ENCODE results near the gene SLC25A28. TPM values are rescaled to one million over a fixed set of nuclear protein-coding genes. Genes with fewer than 3 reads are reported as not detected.
A peak's percentile ranks its signal among the peaks of the same experiment; 100 is the strongest.

Gene SLC25A28
- total RNA-seq: 10 to 100 TPM; 37.0 to 69.4 (median 42.2) TPM

GRCh38 chr10:99619851-99620710 is at the start of gene SLC25A28:
Gene SLC25A28, minus strand, starts transcription at chr10:99620439. Its CDS starts 104 bp downstream, at chr10:99620335.
- 0% methylated on average over 12 of the region's 75 CpGs for WGBS
- Histone ChIP-seq H3K27me3 (no peaks in the 10 kb centered on the region), H3K4me3 (peak within 1 kb of the TSS; percentile 94), H3K36me3 (peaks cover 2% of the 10 kb centered on the region), H3K27ac (peak within 1 kb of the TSS; percentile 98), H3K4me1 (peaks cover 47% of the 10 kb centered on the region), H3K9me3 (no peaks in the 10 kb centered on the region)
- peak; percentile 96 to 97 for DNase-seq (ENCODE audit: low spot score in 2 of 2)
- TF ChIP-seq POLR2A (IDR thresholded peaks at IDR 0.05) (no peak), EP300 (IDR thresholded peaks at IDR 0.05) (no peak), CTCF (IDR thresholded peaks at IDR 0.05) (no peak), POLR2AphosphoS5 (IDR thresholded peaks at IDR 0.05) (peak in 2 of 3 donors; percentile 31 to 35)

GRCh38 chr10:99667108-99667751 is 47.0 kb upstream of the SLC25A28 start:
- no peaks in the 10 kb centered on the region for H3K27me3 ChIP-seq
- no peak for DNase-seq (ENCODE audit: low spot score in 2 of 2)
- WGBS: 93% methylated on average over 4 of the region's 4 CpGs
- H3K4me1 ChIP-seq: peaks cover 1% of the 10 kb centered on the region
- no peak overlapping the region for H3K4me3 ChIP-seq
- peaks cover 29% of the 10 kb centered on the region for H3K36me3 ChIP-seq
- no peak for TF ChIP-seq POLR2AphosphoS5 (IDR thresholded peaks at IDR 0.05)
- no peak for TF ChIP-seq POLR2A (IDR thresholded peaks at IDR 0.05)
- TF ChIP-seq EP300 (IDR thresholded peaks at IDR 0.05): no peak
- no peak for TF ChIP-seq CTCF (IDR thresholded peaks at IDR 0.05)
- H3K27ac ChIP-seq: no peak overlapping the region
- H3K9me3 ChIP-seq: no peaks in the 10 kb centered on the region

GRCh38 chr10:99665304-99665703 is 45.1 kb upstream of the SLC25A28 start:
- TF ChIP-seq POLR2AphosphoS5 (IDR thresholded peaks at IDR 0.05): no peak
- TF ChIP-seq CTCF (IDR thresholded peaks at IDR 0.05): no peak
- no peak for TF ChIP-seq EP300 (IDR thresholded peaks at IDR 0.05)
- TF ChIP-seq POLR2A (IDR thresholded peaks at IDR 0.05): no peak
- Histone ChIP-seq H3K27me3 (no peaks in the 10 kb centered on the region), H3K36me3 (peaks cover 19% of the 10 kb centered on the region), H3K27ac (no peak overlapping the region), H3K4me1 (peaks cover 20% of the 10 kb centered on the region), H3K9me3 (no peaks in the 10 kb centered on the region), H3K4me3 (no peak overlapping the region)
- DNase-seq (ENCODE audit: low spot score in 2 of 2): no peak
- 89% methylated on average over 2 of the region's 2 CpGs for WGBS

- peak overlapping the region; percentile 9 for H3K27ac ChIP-seq
- no peaks in the 10 kb centered on the region for H3K27me3 ChIP-seq
- H3K9me3 ChIP-seq: no peaks in the 10 kb centered on the region
- TF ChIP-seq EP300 (IDR thresholded peaks at IDR 0.05) (no peak), CTCF (IDR thresholded peaks at IDR 0.05) (no peak), POLR2A (IDR thresholded peaks at IDR 0.05) (no peak), POLR2AphosphoS5 (IDR thresholded peaks at IDR 0.05) (no peak)
- peaks cover 44% of the 10 kb centered on the region for H3K4me1 ChIP-seq
- DNase-seq (ENCODE audit: low spot score in 2 of 2): no peak
- 61% methylated on average over 6 of the region's 6 CpGs for WGBS
- H3K36me3 ChIP-seq: peaks cover 11% of the 10 kb centered on the region
- H3K4me3 ChIP-seq: no peak overlapping the region
Measured at GRCh38 chr10:99661377-99661763, 41.1 kb upstream of the SLC25A28 start.

All from suprapubic skin (tissue), 4 donors.